Stimulated activated CD4-positive, alpha-beta T cell treated with anti-CD3 and anti-CD28 coated beads, Interleukin-4, amount 100 ng/mL, for 1 hour (primary cell): ENCODE results near the gene CHIC1.
A peak's percentile ranks its signal among the peaks of the same experiment; 100 is the strongest.
"Not testable (repeated sequence)": the region's sequence is repeated elsewhere in the genome, so short reads cannot be mapped to it uniquely, and the experiment has no call there.

ENCODE experiments used
- DNase-seq: peaks from one replicate; pipeline ENCODE4 v3.0.0-alpha.2; 2020

The CHIC1 gene

GRCh38 chrX:73562984-73563737, at the start of gene CHIC1:
TSS of gene CHIC1 (plus strand) at chrX:73563197. CDS start at chrX:73563285, 88 bp downstream.
- peak; percentile 66 for DNase-seq

GRCh38 chrX:73522823-73523222, 40.2 kb upstream of the CHIC1 start:
- DNase-seq = not testable (repeated sequence)

GRCh38 chrX:73524906-73525305, 38.1 kb upstream of the CHIC1 start:
- no peak for DNase-seq

GRCh38 chrX:73525928-73526690, 36.9 kb upstream of the CHIC1 start:
- DNase-seq = no peak

- DNase-seq = not testable (repeated sequence)
Observed at GRCh38 chrX:73531655-73532054, 31.3 kb upstream of the CHIC1 start.

GRCh38 chrX:73556159-73556558, 6.8 kb upstream of the CHIC1 start:
- no peak for DNase-seq

- no peak for DNase-seq
Observed at GRCh38 chrX:73561801-73562200, 1.2 kb upstream of the CHIC1 start.

GRCh38 chrX:73562458-73562857, 539 bp upstream of the CHIC1 start:
- no peak for DNase-seq

- no peak for DNase-seq
Observed at GRCh38 chrX:73563738-73564068, 706 bp downstream of the CHIC1 start.

GRCh38 chrX:73577361-73577760, 14.4 kb downstream of the CHIC1 start:
- no peak for DNase-seq

GRCh38 chrX:73581002-73581628, 18.1 kb downstream of the CHIC1 start:
- DNase-seq = no peak

GRCh38 chrX:73597758-73598157, 34.8 kb downstream of the CHIC1 start:
- not testable (repeated sequence) for DNase-seq

GRCh38 chrX:73615022-73615421, 52.0 kb downstream of the CHIC1 start:
- DNase-seq = no peak

GRCh38 chrX:73641669-73642068, 78.7 kb downstream of the CHIC1 start:
- DNase-seq = not testable (repeated sequence)

- DNase-seq = no peak
Observed at GRCh38 chrX:73647212-73647611, 84.2 kb downstream of the CHIC1 start.

GRCh38 chrX:73647632-73648322, 84.8 kb downstream of the CHIC1 start:
- DNase-seq = no peak

GRCh38 chrX:73661322-73661721, 98.3 kb downstream of the CHIC1 start:
- DNase-seq = not testable (repeated sequence)

GRCh38 chrX:73668779-73669178, 105.8 kb downstream of the CHIC1 start:
- no peak for DNase-seq

- no peak for DNase-seq
Observed at GRCh38 chrX:73681408-73681807, 118.4 kb downstream of the CHIC1 start.

GRCh38 chrX:73683236-73683859, 120.4 kb downstream of the CHIC1 start:
- DNase-seq = no peak

GRCh38 chrX:73707014-73707413, 144.0 kb downstream of the CHIC1 start:
- DNase-seq = not testable (repeated sequence)

GRCh38 chrX:73728602-73729001, 165.6 kb downstream of the CHIC1 start:
- DNase-seq = no peak
